Progenitor cell of endocrine pancreas (in vitro differentiated cells): ENCODE measurements around the gene ZFYVE27. TPM values are rescaled to one million over a fixed set of nuclear protein-coding genes. Genes with fewer than 3 reads are reported as not detected.
A peak's percentile ranks its signal among the peaks of the same experiment; 100 is the strongest.

Source experiments
- DNase-seq: peaks from one replicate; pipeline ENCODE4 v3.0.0; 2021; ENCODE audit warnings: low spot score; ENCODE audit not compliant: unreplicated experiment
- H3K27ac Mint-ChIP-seq: 2 replicates; pipeline ENCODE4 v1.8.0; 2021; ENCODE audit warnings: mild to moderate bottlenecking, moderate library complexity, mixed read lengths
- H3K27me3 Mint-ChIP-seq: 2 replicates; pipeline ENCODE4 v1.8.0; 2021; ENCODE audit warnings: mixed read lengths
- H3K36me3 Mint-ChIP-seq: 2 replicates; pipeline ENCODE4 v1.8.0; 2022; ENCODE audit warnings: mixed read lengths; ENCODE audit not compliant: insufficient read depth
- H3K4me1 Mint-ChIP-seq: 2 replicates; pipeline ENCODE4 v1.8.0; 2021; ENCODE audit warnings: low read depth, mixed read lengths
- H3K4me3 Mint-ChIP-seq: 2 replicates; pipeline ENCODE4 v1.8.0; 2021; ENCODE audit warnings: low read depth, mild to moderate bottlenecking, moderate library complexity, mixed read lengths
- H3K9me3 Mint-ChIP-seq: 2 replicates; pipeline ENCODE4 v1.8.0; 2021; ENCODE audit warnings: low read depth, mixed read lengths
- CTCF ChIP-seq: fragments of 200-600 bp; sonication (generic); IDR thresholded peaks from one replicate; pipeline ENCODE4 v1.5.0; 2021; ENCODE audit warnings: antibody characterized with exemption, mild to moderate bottlenecking; ENCODE audit not compliant: unreplicated experiment
- total RNA-seq: library from RNA; stranded (reverse); gene quantifications from 2 replicates; pipeline ENCODE4 v1.2.1, GENCODE V29; 2021

Gene ZFYVE27
- total RNA-seq, 1 donor from 2014 or later = 43.4 TPM

- no peaks in the 10 kb centered on the region for H3K9me3 Mint-ChIP-seq
- peak overlapping the region; percentile 71 for H3K27ac Mint-ChIP-seq
- no peak for DNase-seq
- no peak overlapping the region for H3K4me3 Mint-ChIP-seq
- peaks cover 1% of the 10 kb centered on the region for H3K4me1 Mint-ChIP-seq
- H3K36me3 Mint-ChIP-seq = peaks cover 28% of the 10 kb centered on the region
- H3K27me3 Mint-ChIP-seq = no peaks in the 10 kb centered on the region
- TF ChIP-seq CTCF = no peak
Observed at GRCh38 chr10:97754726-97755125, 17.8 kb downstream of the ZFYVE27 start.

- Mint-ChIP-seq H3K27ac (no peak overlapping the region), H3K27me3 (no peaks in the 10 kb centered on the region), H3K4me1 (peaks cover 1% of the 10 kb centered on the region), H3K36me3 (peaks cover 27% of the 10 kb centered on the region), H3K9me3 (no peaks in the 10 kb centered on the region), H3K4me3 (no peak overlapping the region)
- DNase-seq = no peak
- no peak for TF ChIP-seq CTCF
Observed at GRCh38 chr10:97755718-97756117, 18.8 kb downstream of the ZFYVE27 start.

DNA sequence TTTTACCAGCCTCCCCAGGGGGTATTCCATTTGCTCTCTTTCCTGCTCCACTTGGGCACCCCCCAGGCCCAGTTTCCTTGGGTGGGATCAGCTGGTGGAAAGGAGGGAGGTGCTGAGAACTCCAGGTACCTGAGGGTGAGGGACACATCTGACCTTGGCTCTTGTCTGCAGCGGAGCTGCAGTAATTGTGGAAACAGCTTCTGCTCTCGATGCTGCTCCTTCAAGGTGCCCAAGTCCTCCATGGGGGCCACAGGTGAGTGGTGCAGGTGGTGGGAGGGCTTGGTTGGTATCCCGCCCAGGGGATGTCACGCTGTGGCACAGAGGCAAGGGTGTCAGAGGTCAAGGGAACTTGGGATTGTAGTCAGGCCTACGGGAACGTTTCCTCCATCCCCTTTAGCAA is 20.5 kb downstream of the ZFYVE27 start:
- H3K27ac Mint-ChIP-seq = no peak overlapping the region
- no peaks in the 10 kb centered on the region for H3K9me3 Mint-ChIP-seq
- H3K4me3 Mint-ChIP-seq = no peak overlapping the region
- DNase-seq = no peak
- H3K27me3 Mint-ChIP-seq = no peaks in the 10 kb centered on the region
- H3K36me3 Mint-ChIP-seq = peaks cover 27% of the 10 kb centered on the region
- H3K4me1 Mint-ChIP-seq = peaks cover 1% of the 10 kb centered on the region
- no peak for TF ChIP-seq CTCF

GRCh38 chr10:97759158-97759887 is 22.4 kb downstream of the ZFYVE27 start:
- H3K4me1 Mint-ChIP-seq = peaks cover 5% of the 10 kb centered on the region
- DNase-seq = peak; percentile 83
- no peak overlapping the region for H3K4me3 Mint-ChIP-seq
- TF ChIP-seq CTCF = peak; percentile 98
- no peaks in the 10 kb centered on the region for H3K9me3 Mint-ChIP-seq
- peaks cover 20% of the 10 kb centered on the region for H3K36me3 Mint-ChIP-seq
- no peaks in the 10 kb centered on the region for H3K27me3 Mint-ChIP-seq
- no peak overlapping the region for H3K27ac Mint-ChIP-seq

GRCh38 chr10:97759946-97760345 is 23.0 kb downstream of the ZFYVE27 start:
- H3K36me3 Mint-ChIP-seq = peaks cover 15% of the 10 kb centered on the region
- DNase-seq = no peak
- peak overlapping the region; percentile 62 for H3K27ac Mint-ChIP-seq
- no peaks in the 10 kb centered on the region for H3K27me3 Mint-ChIP-seq
- H3K4me1 Mint-ChIP-seq = peaks cover 11% of the 10 kb centered on the region
- H3K4me3 Mint-ChIP-seq = no peak overlapping the region
- H3K9me3 Mint-ChIP-seq = no peaks in the 10 kb centered on the region
- no peak for TF ChIP-seq CTCF
